HT1080 (cell line): ENCODE results near the gene GPX6. TPM values are rescaled to one million over a fixed set of nuclear protein-coding genes. Genes with fewer than 3 reads are reported as not detected.
A peak's percentile ranks its signal among the peaks of the same experiment; 100 is the strongest.
"Not testable (repeated sequence)": the region's sequence is repeated elsewhere in the genome, so short reads cannot be mapped to it uniquely, and the experiment has no call there.

ENCODE experiments used
- DNase-seq: peaks from one replicate; pipeline ENCODE4 v3.0.0-alpha.2; 2015; ENCODE audit warnings: low read depth
- total RNA-seq: library from RNA; depleted of rRNA; stranded (reverse); fragments of >200 nt; shearing (Covaris generic); gene quantifications from 2 replicates; pipeline ENCODE4 v1.2.3, GENCODE V29; 2014; rRNA removed

GPX6 gene
- total RNA-seq, 1 experiment from 2014 or later: not detected

- DNase-seq: no peak
These were observed 29.1 kb downstream of the GPX6 start for GRCh38 chr6:28486533-28486932.

GRCh38 chr6:28485482-28485881 is 30.1 kb downstream of the GPX6 start:
- DNase-seq: no peak

GRCh38 chr6:28480253-28480932 is 35.2 kb downstream of the GPX6 start:
- DNase-seq: no peak

DNA sequence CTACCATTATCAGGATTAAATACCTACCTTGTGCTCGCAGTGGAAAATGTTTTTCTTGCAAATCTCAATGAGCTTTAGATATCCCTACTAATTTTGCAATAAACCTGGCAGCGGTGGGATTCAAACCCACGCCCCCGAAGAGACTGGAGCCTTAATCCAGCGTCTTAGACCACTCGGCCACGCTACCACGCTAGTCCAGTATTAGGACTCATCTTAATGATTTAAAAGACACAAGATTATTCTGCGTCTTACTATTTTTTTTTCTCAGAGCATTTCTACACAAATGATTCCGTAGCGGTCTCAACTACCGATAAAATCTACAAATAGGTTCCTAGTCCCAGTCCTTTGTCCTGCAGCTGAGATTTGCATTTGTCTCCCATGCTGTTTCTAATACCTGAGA is 37.1 kb downstream of the GPX6 start:
- peak; percentile 48 for DNase-seq

GRCh38 chr6:28474441-28475219 is 41.0 kb downstream of the GPX6 start:
- peak; percentile 87 for DNase-seq

DNA sequence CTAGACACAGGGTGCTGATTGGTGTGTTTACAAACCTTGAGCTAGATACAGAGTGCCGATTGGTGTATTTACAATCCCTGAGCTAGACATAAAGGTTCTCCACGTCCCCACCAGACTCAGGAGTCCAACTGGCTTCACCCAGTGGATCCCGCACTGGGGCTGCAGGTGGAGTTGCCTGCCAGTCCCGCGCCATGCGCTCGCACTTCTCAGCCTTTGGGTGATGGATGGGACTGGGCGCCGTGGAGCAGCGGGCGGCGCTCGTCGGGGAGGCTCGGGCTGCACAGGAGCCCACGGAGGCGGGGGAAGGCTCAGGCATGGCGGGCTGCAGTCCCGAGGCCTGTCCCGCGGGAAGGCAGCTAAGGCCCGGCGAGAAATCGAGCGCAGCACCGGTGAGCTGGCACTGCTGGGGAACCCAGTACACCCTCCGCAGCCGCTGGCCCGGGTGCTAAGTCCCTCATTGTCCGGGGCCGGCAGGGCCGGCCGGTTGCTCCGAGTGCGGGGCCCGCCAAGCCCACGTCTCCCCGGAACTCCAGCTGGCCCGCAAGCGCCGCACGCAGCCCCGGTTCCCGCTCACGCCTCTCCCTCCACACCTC is 46.3 kb downstream of the GPX6 start:
- DNase-seq: not testable (repeated sequence)

DNA sequence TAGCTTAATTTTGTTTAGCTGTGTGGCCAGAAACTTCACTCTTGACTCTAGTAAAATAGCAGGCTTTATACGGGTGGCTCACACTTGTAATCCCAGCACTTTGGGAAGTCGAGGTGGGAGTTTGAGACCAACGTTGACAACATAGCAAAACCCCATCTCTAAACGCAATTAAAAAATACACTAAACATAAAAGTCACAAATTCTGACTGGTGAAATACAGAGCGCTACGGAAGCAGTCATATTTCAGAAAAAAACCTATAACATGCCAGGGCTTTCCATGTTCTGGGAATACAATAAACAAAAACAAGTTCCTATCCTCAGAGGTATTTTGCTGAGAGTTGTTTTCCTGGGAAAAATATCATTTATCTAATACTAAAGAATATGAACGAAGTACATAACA is 47.5 kb downstream of the GPX6 start:
- no peak for DNase-seq

DNA sequence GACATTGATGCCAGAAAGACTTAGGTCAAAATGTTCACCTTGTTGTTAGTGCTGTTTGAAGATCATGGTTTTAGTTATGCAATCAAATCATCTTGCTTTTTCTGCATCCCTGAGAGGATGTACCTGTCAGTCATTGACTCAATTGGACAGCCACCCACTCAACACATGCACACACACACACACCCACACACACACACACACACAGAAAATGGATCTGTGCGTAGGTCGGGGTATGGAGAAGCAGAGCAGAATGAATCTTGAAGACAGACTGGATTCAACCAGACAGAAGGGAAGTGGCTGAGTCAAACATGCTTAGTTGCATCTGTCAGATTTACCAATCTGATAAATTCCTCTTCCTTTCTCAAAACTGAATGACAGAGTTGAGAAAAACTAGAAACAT is 53.2 kb downstream of the GPX6 start:
- no peak for DNase-seq

DNA sequence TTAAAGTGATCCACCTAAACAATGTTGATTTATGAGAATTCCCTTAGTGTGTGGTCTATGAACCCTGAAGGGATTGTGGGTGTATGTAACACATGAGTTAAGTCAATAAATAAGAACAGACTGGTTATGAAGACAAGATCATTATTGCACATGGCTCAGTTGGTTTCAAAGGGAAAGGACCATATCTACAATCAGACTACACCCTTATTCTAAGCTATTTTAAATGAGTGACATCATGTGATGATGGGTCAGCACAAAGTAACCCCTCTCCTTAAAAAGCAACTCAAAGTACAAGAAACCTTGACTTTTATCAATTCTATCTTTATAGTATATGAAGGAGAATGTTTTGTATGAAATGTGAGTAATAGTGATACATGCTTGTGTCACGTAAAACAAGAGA is 57.0 kb downstream of the GPX6 start:
- DNase-seq: no peak

Other genes starting within 250 kb of the GPX6 start
- 11.1 and 14.5 TPM in 2 replicates for gene ZSCAN26, start 248.7 kb downstream of the GPX6 start, total RNA-seq
- gene PGBD1, start 234.2 kb downstream of the GPX6 start, total RNA-seq: 6.1 and 6.2 TPM in 2 replicates
- gene ZSCAN31, start 179.6 kb downstream of the GPX6 start, total RNA-seq: 4.3 and 7.3 TPM in 2 replicates
- gene ZKSCAN3, start 165.8 kb downstream of the GPX6 start, total RNA-seq: 2.9 and 3.4 TPM in 2 replicates
- gene ZSCAN12, start 116.0 kb downstream of the GPX6 start, total RNA-seq: 3.1 and 3.8 TPM in 2 replicates
- gene ZSCAN23, start 72.3 kb downstream of the GPX6 start, total RNA-seq: 0.43 and 0.84 TPM in 2 replicates
- not detected in 2 replicates for gene GPX5, start 10.1 kb upstream of the GPX6 start, total RNA-seq